CD4-positive, alpha-beta T cell treated with Interleukin-6 at 100 ng/mL for 8 hours (primary cell): ENCODE data around the gene ELF1.
"Not testable (repeated sequence)": the region's sequence is repeated elsewhere in the genome, so short reads cannot be mapped to it uniquely, and the experiment has no call there.

ENCODE experiments used
- DNase-seq: peaks from one replicate; pipeline ENCODE4 v3.0.0-alpha.2; 2020; ENCODE audit warnings: mixed read lengths, low spot score

Gene ELF1

GRCh38 chr13:40886017-40886416 lies 133.1 kb downstream of the ELF1 start:
- no peak for DNase-seq

DNA sequence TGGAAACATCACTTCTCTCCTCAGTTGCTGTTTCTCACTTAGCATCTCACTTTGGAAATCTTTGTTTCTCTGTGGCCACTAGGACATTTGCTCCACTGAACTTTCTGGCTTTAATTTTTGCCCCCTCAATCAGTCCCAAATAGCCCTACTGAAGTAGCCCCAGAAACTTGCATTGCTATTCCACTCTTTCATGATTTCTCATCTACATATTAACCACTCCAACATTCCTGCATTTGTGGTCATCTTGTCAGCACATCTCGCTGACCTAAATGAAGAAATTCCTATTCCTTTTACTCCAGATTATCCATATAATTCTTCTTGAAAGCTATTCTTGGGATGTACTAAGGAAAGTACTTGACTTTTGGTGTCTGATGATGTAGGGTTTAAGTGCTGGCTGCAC lies 134.9 kb downstream of the ELF1 start:
- DNase-seq: not testable (repeated sequence)
